CD4-positive, alpha-beta T cell treated with Interleukin-15 for 4 hours (primary cell): ENCODE results near the gene CETN1.

ENCODE experiments used
- DNase-seq: peaks from one replicate; pipeline ENCODE4 v3.0.0-alpha.2; 2020; ENCODE audit warnings: low spot score

The CETN1 gene

DNA sequence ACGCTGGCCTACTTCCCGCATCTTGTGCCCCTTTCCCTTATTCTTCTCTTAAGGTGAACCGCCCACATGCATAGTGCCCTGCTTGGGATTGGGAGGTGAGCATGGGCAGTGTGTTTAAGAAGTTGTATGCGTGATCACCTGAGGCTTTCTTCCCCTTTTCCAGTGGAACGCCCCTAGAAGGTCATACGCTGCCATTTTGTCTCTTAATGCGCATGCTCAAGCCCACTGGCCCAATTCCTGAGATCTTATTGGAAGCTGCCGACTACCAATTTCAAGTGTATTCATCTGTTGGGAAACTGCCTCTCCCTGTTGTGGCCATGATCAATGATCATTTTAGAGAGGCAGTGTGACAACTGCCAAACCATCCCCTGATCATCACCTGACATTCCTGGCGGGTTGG lies 3.3 kb upstream of the CETN1 start:
- DNase-seq: no peak

DNA sequence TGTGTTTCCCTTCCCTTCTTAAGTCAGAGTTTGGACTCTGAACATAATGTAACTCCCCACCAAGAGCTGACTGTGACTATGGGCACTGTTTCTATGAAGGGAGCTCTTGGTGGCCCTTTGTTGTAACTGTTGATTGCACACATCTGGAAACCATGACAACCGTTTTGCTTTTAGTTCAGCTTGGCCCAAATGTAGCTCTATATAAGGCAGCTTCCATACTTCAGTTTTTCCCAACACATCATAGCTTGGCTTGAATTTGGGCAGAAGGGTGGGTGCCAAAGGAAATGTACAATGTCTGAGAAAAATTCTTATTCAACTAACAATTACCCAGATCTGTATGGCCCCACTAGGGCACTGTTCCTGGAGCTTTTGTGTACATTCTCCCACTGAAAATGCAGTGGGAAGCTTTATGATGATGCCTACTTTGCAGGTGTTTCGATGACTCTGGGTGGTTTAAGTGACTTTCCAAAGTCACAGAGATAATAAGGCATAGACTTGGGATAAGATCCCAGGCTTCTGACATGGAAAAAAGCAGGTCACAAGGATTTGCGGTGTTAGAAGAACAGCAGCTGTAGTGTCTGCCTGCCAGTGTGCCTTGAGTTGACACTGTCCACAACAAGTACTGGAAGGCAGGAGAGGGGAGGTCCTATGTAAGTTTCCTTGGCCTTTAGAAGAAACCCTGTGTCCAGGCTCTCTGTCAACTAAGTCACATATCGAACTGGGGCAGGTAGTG lies 2.4 kb upstream of the CETN1 start:
- no peak for DNase-seq

DNA sequence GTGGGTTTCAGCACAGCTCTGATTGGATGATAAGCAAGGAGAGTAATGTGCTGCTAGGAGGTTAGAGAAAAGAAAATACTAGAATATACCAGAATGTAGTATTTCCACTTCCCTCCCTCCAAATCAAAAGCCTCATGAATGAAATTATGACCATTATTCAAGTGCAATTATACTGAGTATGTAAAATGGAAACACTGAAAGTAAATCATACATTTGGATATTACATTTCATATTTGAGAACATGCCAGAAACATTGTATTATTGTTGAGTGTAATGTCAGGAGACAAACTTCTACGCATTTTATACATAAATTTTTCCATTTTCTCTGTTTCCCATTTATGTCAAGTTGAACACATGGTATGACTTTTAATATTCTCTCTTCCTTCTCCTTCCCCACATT lies 942 bp upstream of the CETN1 start:
- no peak for DNase-seq

DNA sequence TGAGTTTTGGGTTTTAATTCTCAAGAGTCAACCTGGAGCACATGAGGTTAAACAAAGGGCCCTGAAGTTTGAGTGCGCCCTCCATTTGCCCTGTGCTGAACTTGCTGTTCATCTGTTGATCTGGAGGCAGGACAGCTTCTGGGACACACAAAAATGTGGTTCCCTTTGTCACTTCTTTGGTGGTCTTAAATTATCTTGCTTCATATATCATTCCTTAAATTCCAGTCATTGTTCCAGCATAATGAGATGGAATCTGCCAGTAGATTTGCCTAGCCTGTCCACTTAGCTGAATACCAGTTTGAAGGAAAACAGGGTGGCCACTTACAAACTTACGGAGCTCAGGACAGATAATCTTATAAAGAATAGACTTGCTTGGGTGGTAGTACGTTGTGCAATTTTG lies 916 bp downstream of the CETN1 start:
- DNase-seq: no peak

DNA sequence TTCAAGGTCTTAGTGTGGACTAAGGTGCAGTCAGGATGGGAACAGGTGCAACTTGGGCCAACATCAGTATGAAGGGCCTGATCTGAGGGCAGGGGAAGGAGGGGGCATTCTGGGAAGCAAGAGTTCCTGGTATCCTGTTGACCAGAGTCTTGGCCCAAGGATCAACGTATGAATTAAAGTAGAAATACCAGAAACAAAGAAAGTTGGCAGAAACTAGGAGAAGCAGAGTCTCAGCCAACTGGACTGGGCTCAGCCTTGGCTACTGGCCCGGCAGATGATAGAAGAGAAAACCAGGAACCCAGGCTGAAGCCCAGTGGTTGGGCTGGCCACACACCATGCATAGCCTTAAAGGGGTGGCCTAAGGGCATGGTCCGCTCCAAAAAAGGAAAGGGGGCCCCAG lies 2.3 kb downstream of the CETN1 start:
- DNase-seq: no peak

DNA sequence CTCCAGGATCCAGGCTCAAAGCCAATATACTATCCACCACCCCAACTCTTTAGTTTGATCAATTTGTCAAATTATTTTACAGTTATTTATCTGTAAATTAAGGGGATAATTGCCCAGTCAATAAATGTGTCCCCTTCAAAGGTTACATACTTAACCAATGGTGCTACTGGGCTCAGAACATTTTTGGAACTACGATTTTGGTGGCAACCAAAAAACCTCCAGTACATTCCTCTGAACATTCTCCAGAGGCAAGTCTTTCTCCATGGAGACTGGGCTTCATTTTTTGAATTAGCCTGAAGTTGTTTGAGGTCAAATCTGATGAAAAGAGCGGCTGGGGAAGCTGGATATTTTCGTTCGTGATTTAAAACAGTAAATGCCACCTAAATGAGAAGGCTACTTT lies 14.9 kb downstream of the CETN1 start:
- DNase-seq: no peak

DNA sequence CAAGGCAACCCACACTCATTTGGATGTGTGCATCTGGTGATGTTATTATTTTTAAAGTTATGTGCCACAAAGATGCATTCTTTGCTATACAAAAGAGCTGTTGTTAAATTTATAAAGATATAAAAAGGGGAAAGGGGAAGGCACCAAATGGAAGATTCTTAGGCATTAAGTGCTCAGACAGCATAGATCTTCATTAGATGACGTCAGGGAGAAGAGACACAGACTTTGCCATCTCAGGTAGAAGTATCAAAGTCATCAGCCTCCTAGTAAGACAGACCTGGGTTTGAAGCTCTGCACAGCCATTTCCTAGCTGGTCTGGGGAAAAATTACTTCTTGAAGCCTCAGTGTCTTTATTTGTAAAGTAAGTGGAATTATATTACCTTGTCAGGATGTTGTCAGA lies 15.4 kb downstream of the CETN1 start:
- no peak for DNase-seq

DNA sequence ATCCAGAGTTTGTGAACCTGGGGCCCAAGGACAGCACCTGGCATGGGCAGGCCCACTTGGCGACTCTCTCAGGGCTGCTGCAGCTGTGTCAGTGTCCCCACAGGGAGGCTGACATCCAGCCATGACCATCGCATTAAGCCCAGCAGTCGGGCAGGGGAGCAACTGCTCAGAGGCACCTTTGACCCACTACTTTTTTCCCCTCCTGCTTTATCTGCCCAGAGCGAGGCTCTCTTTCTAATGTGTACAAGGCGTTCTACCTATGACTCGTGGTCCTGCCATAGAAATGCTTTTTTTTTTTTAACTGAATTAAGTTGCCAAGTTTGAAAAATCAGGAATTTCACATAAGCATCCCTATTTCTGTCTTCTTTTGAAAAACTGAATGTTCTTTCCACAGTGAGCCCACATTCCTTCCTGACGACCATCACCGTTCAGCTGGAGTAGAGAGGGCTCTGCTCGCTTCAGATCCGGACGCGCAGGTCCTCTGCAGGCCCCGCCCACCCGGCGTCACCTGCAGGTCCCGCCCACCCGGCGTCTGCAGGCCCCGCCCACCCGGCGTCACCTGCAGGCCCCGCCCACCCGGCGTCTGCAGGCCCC lies 16.2 kb downstream of the CETN1 start:
- no peak for DNase-seq

DNA sequence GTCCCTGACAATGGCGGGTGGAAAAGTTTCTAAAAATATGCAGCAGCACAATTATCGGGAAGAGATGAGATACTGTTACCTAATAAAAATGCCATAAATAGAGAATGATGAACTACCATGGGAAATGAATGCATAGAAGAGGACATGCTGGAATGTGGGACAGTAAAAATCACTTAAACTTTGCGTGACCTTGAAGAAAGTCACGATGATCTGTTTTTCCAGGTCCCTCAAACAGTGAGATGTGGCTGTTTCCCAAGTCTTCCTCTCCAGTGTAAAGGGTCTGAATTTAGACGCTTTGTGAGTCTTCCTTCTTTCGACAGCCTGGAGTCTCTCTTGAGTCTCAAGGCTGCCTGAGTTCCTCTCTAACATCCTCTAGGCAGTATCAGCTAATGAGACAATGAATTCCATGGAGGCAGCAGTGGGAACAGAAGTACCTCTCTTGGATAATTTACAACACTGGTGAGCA lies 18.0 kb downstream of the CETN1 start:
- DNase-seq: no peak

DNA sequence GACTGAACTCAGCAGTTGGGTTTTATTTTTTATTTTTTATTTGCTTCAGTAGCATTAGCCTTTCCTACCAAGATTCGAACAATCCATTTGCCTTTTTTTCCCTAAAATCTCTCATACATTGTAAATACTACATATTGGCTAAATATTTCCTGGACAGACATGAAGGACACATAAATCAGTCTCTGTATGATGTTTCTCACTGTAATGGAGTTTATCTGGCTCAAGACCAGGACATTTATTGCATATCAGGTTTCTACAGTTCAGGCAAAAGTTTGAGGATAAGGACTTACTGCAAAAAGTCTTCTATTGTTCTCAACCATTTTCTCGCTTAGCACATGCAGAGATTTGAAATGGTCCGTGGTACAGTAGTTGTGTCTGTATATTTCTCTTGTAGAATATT lies 19.9 kb downstream of the CETN1 start:
- DNase-seq: no peak

DNA sequence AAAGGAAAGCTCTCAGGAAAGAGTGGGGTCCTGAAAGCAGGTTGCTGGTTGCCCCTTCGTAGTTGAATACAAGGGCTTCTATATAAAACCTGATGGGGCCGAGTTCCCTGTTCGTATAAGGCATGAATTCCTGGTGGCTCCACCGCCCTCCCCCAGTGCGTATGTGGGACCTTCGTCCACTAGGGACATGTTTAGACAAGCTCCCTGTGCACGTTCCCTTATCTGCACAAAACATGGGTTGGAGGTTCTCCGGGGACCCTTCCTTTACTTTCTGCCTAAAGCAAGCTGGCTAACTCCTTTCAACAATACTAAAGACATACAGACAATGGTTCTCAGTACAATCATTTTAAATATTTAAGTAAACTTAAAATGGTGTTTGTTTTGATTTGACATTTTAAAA lies 24.6 kb downstream of the CETN1 start:
- DNase-seq: no peak

DNA sequence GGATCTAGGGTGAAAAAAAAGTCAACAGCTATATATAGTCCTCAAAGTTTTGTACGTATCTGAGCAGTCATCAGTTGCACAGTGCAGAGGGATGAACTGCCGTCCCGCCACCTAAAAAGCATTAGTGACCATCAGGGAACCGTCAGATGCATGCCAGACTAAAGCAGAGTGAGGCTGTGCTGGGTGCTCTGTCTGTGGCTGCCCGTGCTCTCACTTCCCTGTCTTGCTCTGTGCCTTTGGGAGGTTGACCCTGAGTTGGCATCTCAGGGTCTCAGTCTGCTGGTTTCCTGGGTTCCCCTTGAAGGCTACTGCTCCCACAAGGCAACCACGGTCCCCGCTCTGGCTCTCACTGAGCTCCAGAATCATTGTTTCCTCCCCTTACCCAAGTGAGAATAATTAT lies 27.8 kb downstream of the CETN1 start:
- DNase-seq: no peak

DNA sequence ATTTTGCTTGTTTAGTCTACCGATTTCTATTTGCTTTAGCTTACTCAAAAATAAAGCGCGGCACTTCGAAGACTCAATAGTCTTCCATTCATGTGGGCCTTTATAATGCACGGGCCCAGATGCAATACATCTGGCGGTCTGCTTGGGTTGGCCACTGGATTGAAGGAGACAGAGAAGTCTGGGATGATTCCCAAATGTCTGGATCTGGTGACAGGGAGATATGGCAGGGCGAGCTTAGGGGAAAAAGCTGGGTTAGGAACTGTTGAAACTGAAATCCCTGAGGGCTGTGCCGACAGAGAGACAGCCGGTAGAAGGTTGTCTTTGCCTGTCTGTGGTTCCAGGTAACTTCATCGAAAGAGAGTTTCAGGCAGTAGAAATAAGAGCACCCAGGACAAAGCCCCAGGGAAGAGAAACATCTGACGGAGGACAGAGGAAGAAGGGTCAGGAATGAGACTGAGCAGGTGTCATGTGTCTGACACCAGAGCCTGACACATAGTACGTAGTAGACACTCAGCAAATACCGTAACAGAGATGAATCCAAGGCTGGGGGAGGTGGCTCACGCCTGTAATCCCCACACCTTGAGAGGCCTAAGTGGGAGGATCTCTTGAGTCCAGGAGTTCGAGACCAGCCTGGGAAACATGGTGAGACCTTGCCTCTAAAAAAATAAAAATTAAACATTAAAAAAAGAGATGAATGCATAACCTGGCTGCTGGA lies 30.2 kb downstream of the CETN1 start:
- no peak for DNase-seq

DNA sequence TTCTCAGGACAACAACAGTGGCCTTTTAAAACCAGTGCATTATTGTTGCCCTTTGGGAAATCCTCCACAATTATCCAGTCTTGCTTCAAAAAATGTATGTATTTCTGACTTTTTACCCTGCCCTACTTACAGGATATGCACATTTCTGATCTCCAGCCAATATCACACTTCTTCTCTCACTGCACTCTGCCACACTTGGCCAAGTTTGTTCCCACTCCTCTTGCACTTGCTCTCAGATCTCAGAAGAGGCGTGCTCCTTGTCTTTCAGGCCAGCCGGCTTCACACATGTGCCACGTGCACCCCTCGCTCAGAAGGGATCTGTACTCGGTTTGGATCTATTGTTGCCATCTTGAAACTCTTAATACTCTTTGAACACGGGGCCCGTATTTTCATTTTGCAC lies 32.0 kb downstream of the CETN1 start:
- no peak for DNase-seq

DNA sequence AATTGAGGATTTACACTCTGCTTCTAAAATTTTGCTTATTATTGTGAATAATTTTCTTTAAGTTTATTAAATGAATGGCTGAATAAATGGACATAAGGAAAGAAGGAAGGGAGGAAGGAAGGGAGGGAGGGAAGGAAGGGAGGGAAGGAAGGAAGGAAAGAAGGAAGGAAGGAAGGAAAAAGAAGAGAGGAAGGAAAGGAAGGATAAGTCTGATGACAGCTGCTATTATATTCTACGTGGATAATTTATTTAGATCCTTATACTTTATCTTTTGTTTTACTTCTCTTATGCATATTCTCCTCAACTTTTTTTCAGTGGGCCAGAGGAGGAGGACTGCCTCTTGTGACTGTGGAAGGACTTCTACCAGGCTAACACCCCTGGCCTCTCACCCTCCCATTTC lies 34.0 kb downstream of the CETN1 start:
- no peak for DNase-seq

DNA sequence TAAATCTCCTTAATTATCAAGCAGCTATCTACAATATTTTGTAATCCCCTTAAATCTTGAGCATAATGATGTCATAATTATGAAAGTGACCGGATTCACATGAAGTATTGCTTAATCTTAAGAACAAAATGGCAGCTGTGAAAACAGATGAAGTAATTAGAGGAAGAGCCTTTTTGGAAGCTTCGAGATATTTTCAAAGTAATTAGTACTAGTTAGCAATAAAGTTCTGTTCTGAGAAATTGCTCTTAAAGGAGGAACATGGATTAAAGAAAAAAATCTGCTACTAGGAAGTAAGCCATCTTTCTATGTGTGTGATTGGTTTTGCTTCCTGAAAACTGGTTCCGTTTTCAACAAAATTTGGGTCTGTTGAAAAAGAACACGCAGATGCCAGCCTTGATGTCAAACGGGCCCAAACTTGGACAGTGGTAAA lies 34.9 kb downstream of the CETN1 start:
- DNase-seq: no peak

DNA sequence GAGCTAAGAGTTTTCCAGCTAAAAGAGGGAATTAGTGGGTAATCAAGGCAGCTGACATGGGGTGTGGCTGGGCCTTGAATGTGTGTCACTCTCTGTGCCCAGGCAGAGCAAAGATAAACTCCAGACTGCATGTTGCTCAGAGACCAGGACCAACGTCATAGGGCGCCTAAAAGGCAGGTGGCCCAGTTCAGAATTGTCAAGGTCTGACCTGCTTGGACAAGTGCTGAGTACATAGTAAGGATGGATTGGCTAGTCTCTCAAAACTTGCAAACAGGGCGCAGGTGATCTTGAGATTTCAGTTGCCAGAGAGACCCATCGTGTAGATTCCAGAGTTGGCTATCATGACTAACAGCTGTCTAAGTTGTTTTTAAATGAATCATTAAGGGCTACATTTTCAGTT lies 35.6 kb downstream of the CETN1 start:
- no peak for DNase-seq

DNA sequence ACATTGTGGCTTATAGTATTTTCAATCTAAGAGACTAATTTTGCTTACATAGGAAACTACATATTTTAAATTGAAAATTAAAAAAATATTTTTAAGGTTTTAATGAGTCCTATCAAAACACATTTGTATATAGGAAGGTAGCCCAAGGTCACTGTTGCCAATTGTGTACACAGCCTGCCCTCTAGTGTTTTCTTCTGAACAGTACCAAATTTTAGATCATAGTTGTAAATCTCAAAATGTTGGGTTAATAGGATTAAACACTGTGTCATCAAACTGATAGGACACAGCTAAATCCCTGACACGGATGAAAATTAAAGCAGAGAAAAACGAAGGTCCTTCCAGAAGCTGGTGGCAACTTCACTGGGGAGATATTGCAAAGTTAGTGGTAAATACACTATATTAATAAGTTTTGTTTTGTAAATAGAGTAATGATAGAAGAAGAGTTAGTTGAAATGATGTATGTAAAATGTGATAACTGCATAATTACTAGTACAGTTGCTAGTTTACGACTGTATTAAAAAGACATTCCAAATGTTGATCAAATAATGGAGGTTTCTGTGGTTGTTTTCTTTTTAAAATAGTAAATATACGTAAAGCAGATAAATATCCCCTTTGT lies 36.3 kb downstream of the CETN1 start:
- DNase-seq: peak; percentile 13

DNA sequence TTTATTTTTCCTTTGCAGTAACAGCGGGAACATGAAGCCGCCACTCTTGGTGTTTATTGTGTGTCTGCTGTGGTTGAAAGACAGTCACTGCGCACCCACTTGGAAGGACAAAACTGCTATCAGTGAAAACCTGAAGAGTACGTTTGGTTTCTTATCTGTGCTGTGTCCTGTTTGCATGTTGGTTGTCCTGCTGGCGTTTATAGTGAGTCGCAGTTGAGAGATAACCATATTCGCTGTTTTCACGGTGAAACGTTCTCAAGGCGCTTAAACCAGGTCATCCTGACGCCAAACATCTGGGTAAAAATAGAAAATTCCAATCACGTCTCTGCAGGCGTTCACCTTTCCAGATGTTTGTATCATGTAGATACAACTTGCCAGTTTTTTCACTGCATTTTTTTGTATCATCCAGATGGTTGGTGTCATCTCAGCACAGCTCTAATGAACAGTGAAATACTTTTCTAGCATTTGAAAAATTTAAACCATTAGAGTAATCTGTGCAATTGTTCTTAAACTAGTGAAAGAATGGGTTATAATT lies 37.9 kb downstream of the CETN1 start:
- no peak for DNase-seq

DNA sequence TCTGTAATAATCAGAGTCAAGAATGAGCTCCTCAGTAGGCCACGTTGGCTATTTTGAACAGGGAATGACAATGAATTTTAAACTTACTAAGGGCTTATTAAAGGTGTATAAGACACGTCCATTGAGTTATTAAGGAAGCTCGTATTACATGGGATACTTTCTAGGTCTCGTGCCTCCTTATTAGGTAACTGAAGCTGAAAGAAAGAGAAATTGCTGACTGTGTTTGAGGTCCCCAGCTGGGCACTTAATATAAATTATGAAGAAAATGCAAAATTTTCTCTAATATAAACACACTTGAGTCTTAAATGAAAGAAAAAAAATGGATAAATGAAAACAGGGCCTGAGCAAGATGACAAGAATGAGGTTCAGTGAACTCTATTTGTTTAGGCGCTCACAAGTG lies 38.4 kb downstream of the CETN1 start:
- no peak for DNase-seq

DNA sequence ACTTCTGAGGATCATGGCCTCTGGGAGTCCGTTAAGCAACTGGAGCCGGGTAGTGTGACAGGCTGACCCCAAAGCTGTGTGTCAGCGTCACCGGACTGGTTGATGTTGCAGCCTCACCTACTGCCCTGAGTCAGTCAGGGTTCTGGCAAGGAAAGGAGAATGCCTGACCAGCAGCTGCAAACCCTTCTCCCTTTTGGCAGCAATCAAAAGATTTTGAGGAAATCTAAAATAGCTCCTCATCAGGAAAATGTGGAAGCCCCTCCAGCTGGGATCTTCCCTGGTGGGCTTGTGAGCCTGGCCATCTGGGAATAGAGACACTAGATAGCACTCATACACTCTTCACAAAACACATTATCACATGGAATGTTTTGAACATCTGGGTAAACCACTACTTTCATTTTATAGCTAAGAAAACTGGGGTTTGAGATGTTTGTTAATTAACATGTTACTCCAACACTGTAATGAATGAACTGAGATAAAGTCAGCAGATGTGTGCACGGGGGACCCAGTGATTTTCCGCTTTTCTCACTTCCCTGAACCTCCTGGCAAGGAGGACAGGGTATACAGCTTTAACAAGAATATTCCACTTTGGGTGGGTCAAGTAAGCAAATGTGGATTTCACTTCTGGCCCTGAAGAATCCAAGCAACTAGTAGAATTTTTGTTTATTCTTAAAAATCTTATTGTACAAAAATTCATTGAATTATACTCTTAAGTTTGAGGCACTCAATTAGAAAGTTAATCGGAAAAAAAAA lies 41.3 kb downstream of the CETN1 start:
- DNase-seq: no peak

DNA sequence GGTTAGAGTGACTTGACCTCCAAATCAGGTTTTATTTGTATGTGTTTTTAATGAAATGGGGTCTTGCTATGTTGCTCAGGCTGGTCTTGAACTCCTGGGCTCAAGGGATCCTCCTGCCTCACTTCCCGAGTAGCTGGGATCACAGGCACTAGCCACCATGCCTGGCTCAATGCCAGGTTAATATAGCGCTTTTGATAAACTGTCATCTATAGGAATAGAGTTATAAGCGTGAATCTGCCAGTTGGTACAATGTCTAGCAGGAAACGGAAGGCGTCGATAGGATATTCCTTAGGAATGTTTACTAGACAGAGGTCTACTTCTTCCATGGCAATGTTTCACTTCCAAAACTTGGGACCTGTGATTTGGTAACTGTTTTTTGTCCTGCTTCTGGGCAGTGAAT lies 42.1 kb downstream of the CETN1 start:
- no peak for DNase-seq
